ENCODE results near the gene CRYZL1.

- TF ChIP-seq CTCF (IDR thresholded peaks at IDR 0.05 in 2 of 3, conservative IDR thresholded peaks at IDR 0.05 in 1 of 3; ENCODE audit: borderline replicate concordance in 1 of 3, insufficient read depth in 1 of 3, low read depth in 2 of 3, low read length in 2 of 3) (no peak), POLR2A (IDR thresholded peaks at IDR 0.05; ENCODE audit: borderline replicate concordance, extremely low read depth, insufficient read depth, insufficient read length) (no peak), RAD21 (IDR thresholded peaks at IDR 0.05; ENCODE audit: low read depth) (no peak), POLR2AphosphoS5 (IDR thresholded peaks at IDR 0.05; ENCODE audit: low read depth, low read length) (no peak), REST (IDR thresholded peaks at IDR 0.05; ENCODE audit: low read depth) (no peak), CEBPB (IDR thresholded peaks at IDR 0.05; ENCODE audit: low read depth) (no peak), MAX (IDR thresholded peaks at IDR 0.05) (no peak), EZH2phosphoT487 (IDR thresholded peaks at IDR 0.05; ENCODE audit: borderline replicate concordance) (no peak), ATF3 (IDR thresholded peaks at IDR 0.05) (no peak), ZNF274 (IDR thresholded peaks at IDR 0.05; ENCODE audit: low read depth, low read length) (no peak), YY1 (IDR thresholded peaks at IDR 0.05; ENCODE audit: extremely low read depth, insufficient replicate concordance, low read depth, low read length) (no peak), SIN3A (IDR thresholded peaks at IDR 0.05; ENCODE audit: low read depth) (no peak), EZH2 (IDR thresholded peaks at IDR 0.05) (no peak), JUND (IDR thresholded peaks at IDR 0.05) (no peak)
These were observed 7.0 kb upstream of the CRYZL1 start for GRCh38 chr21:33648555-33648954.

Measured in HCT116 (cell line).